Measurements from ENCODE around the gene PRR20D. TPM values are rescaled to one million over a fixed set of nuclear protein-coding genes. Genes with fewer than 3 reads are reported as not detected.
"Not testable (repeated sequence)": the region's sequence is repeated elsewhere in the genome, so short reads cannot be mapped to it uniquely, and the experiment has no call there.

Gene PRR20D
- total RNA-seq, result not detected
- long read RNA-seq, result 0 reads

- H3K27me3 ChIP-seq (ENCODE audit: low read depth); DNase-seq; H3K9me3 ChIP-seq (replicated peaks); H3K36me3 ChIP-seq; H3K27ac ChIP-seq (replicated peaks); H3K4me1 ChIP-seq; intact Hi-C loops (cut with micrococcal nuclease); H3K4me3 ChIP-seq: not testable (repeated sequence)
Observed at GRCh38 chr13:57160332-57160731, at the start of gene PRR20D. TSS of gene PRR20D (plus strand) at chr13:57160632. CDS start at chr13:57161019, 387 bp downstream.

GRCh38 chr13:57114945-57115344 lies 45.5 kb upstream of the PRR20D start:
- TF ChIP-seq CTCF (IDR thresholded peaks at IDR 0.05; ENCODE audit: borderline replicate concordance), result no peak
- no peak for DNase-seq
- H3K9me3 ChIP-seq (replicated peaks), result peaks cover 20% of the 10 kb centered on the region
- H3K36me3 ChIP-seq, result no peaks in the 10 kb centered on the region
- H3K4me1 ChIP-seq, result no peaks in the 10 kb centered on the region
- intact Hi-C loops (cut with micrococcal nuclease), result no loop called here
- no peaks in the 10 kb centered on the region for H3K27me3 ChIP-seq (ENCODE audit: low read depth)
- H3K27ac ChIP-seq (replicated peaks), result no peak overlapping the region
- no peak overlapping the region for H3K4me3 ChIP-seq

- H3K4me3 ChIP-seq, result no peak overlapping the region
- H3K9me3 ChIP-seq (replicated peaks), result no peaks in the 10 kb centered on the region
- no peak for TF ChIP-seq CTCF (IDR thresholded peaks at IDR 0.05; ENCODE audit: borderline replicate concordance)
- intact Hi-C loops (cut with micrococcal nuclease), result no loop called here
- DNase-seq, result peak; percentile 24
- no peaks in the 10 kb centered on the region for H3K27me3 ChIP-seq (ENCODE audit: low read depth)
- peaks cover 24% of the 10 kb centered on the region for H3K4me1 ChIP-seq
- peak overlapping the region; percentile 87 for H3K27ac ChIP-seq (replicated peaks)
- no peaks in the 10 kb centered on the region for H3K36me3 ChIP-seq
Observed at GRCh38 chr13:57123681-57124080, 36.8 kb upstream of the PRR20D start.

GRCh38 chr13:57128909-57129308 lies 31.5 kb upstream of the PRR20D start:
- H3K4me3 ChIP-seq, result no peak overlapping the region
- H3K36me3 ChIP-seq, result no peaks in the 10 kb centered on the region
- no peaks in the 10 kb centered on the region for H3K9me3 ChIP-seq (replicated peaks)
- no peak for DNase-seq
- peaks cover 6% of the 10 kb centered on the region for H3K4me1 ChIP-seq
- no peak overlapping the region for H3K27ac ChIP-seq (replicated peaks)
- intact Hi-C loops (cut with micrococcal nuclease), result no loop called here
- TF ChIP-seq CTCF (IDR thresholded peaks at IDR 0.05; ENCODE audit: borderline replicate concordance), result no peak
- H3K27me3 ChIP-seq (ENCODE audit: low read depth), result no peaks in the 10 kb centered on the region

- H3K4me1 ChIP-seq, result no peaks in the 10 kb centered on the region
- H3K27me3 ChIP-seq (ENCODE audit: low read depth), result no peaks in the 10 kb centered on the region
- no peak overlapping the region for H3K4me3 ChIP-seq
- no peak for DNase-seq
- intact Hi-C loops (cut with micrococcal nuclease), result no loop called here
- H3K9me3 ChIP-seq (replicated peaks), result no peaks in the 10 kb centered on the region
- no peak overlapping the region for H3K27ac ChIP-seq (replicated peaks)
- H3K36me3 ChIP-seq, result no peaks in the 10 kb centered on the region
- no peak for TF ChIP-seq CTCF (IDR thresholded peaks at IDR 0.05; ENCODE audit: borderline replicate concordance)
Observed at GRCh38 chr13:57136093-57136492, 24.3 kb upstream of the PRR20D start.

GRCh38 chr13:57137585-57137984 lies 22.8 kb upstream of the PRR20D start:
- intact Hi-C loops (cut with micrococcal nuclease), result no loop called here
- H3K36me3 ChIP-seq, result no peaks in the 10 kb centered on the region
- H3K4me3 ChIP-seq, result no peak overlapping the region
- no peaks in the 10 kb centered on the region for H3K9me3 ChIP-seq (replicated peaks)
- no peaks in the 10 kb centered on the region for H3K4me1 ChIP-seq
- no peak for TF ChIP-seq CTCF (IDR thresholded peaks at IDR 0.05; ENCODE audit: borderline replicate concordance)
- no peak overlapping the region for H3K27ac ChIP-seq (replicated peaks)
- no peaks in the 10 kb centered on the region for H3K27me3 ChIP-seq (ENCODE audit: low read depth)
- DNase-seq, result no peak
